Skin epidermis (tissue), 12 donors: Measurements from ENCODE around the gene PEDS1.
"Not testable (repeated sequence)": the region's sequence is repeated elsewhere in the genome, so short reads cannot be mapped to it uniquely, and the experiment has no call there.

Experiments used
- H3K27ac ChIP-seq, 21 experiments: fragments of 200-600 bp; sonication (generic) in 11 of 21; one replicate each; pipeline ENCODE4 v1.5.0; 2020; ENCODE audit warnings: mild to moderate bottlenecking in 3 of 21, inconsistent platforms in 2 of 21, moderate library complexity in 2 of 21
- H3K4me3 ChIP-seq, 7 experiments: fragments of 200-600 bp; sonication (generic) in 2 of 7; one replicate each; pipeline ENCODE4 v1.5.0; 2020; ENCODE audit warnings: inconsistent platforms in 2 of 7, mild to moderate bottlenecking in 2 of 7, moderate library complexity in 1 of 7

The PEDS1 gene

DNA sequence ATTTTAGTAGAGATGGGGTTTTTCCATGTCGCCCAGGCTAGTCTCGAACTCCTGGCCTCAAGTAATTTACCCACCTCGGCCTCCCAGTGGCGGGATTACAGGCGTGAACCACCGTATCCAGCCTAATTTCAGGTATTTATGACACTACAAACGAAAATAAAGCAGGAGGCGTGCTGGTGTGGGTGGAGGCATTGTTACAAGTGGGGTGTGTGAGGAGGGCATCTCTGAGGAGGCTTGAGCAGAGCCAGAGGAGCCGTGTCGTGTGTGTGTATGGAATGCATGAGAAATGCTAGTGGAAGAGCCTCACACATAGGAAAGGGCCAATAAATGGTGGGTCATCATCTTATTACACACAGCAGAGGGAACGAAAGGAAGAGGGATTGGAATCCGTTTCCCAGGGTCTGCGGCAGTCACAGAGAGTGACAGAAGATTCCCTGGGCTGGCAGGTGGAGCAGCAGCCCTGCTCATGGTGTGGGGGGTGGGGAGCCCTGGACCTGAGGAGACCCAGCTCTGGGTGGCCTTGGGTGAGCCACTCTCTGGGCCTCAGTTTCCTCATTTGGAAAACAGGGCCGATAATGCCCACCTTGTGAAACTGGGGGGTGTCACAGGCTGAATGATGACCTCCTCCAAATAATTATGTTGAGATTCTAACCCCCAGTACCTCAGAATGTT is 17.2 kb upstream of the PEDS1 start:
- Histone ChIP-seq H3K27ac (no peak overlapping the region), H3K4me3 (no peak overlapping the region)

DNA sequence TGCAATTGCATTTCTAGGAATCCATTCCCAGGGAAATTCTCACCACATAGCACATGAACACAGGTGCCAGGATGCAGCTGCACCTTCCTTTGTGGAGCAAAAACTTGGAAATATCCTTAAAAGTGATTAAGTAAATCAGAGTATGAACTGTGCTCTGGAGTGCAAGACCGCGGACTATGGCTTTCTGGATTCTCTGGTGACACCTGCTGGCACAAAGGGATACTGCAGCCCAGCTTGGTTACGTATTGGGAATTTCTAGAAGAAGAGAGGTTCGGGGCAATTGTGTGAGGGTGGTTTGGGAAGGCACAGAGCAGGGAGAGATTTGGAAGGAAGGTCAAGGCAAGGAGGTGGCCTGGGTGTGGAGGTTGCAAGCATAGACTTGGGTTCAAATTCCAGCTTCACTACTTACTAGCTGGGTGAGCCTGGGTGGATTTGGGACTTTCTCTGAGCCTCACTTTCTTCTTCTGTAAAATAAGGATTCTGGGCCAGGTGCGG is 15.9 kb upstream of the PEDS1 start:
- Histone ChIP-seq H3K4me3 (no peak overlapping the region), H3K27ac (no peak overlapping the region)

DNA sequence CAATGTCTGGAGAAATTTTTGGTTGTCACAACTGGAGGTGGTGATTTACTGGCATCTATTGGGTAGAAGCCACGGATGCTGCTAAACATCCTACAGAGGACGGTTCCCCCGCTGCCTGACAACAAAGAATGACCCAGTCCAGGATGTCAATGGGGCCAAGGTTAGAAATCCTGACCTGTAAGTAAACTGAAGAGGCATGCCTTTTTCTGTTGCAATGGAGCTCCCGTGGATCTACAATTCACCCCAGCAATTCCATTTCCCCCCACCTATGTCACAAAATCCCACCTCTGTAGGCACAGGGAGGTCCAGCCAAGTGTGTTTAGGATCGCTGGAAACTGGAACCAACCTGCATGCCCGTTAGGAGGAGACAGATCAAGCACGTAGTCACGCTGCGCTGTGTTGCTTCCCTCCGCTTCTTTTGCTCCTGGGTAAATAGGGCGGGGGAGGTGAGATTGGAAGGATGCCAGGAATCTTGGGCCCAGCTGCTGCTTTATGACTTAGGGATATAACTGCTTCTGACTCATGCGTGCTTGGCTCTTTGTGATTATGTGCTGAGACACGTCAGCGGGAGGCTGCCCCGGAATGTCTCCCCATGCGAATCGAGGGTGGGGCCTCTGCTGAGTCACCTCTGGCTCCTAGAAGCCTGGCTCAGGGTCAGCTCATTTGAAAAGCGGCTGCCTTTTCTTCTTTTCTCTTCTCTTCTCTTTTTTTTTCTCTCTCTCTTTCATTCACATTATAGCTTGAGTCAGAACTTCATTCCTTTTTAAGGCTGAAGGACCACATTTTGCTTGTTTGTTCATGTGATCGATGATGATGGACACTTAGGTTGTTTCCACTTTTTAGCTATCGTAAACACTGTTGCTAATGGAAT is 12.4 kb upstream of the PEDS1 start:
- Histone ChIP-seq H3K4me3 (peak overlapping the region in 3 of 7 experiments; percentile 13 to 17 (median 15)), H3K27ac (peak overlapping the region in 19 of 21 experiments; percentile 6 to 87 (median 73))

DNA sequence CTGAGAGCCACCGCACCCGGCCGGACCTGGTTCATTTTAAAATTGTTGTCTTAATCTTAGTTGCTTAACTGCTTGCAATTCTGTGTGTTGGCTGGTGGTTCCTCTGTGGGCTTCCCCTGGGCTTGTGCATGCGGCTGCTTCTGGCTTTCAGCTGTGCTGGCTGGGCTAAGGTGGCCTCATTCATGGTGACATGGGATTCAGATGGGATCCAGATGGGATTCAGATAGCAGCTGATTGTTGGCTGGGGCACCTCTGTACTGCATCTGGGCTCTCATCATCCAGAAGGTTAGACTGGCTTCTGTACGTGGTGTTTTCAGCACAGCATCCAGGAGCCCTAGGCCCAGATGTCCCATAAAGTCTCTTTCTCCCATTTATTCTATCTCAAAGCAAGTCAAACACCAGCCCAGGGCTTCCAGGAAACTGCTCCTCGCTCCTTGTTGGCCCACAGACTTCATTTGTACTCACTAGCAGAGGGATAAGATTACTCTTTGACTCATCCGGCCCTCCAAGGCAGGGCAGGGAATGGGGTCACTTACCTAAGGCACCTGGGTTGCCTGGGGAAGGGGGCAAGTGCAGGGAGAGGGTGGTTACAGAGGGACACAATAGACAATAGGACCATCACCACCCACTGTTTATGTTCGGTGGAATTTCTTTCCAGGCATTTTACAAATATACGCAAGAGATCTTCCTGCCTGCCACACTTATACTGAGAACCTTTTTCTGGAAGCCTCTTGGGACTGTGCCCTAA is 10.2 kb upstream of the PEDS1 start:
- Histone ChIP-seq H3K27ac (peak overlapping the region in 15 of 21 experiments; percentile 3 to 75 (median 46)), H3K4me3 (no peak overlapping the region)

DNA sequence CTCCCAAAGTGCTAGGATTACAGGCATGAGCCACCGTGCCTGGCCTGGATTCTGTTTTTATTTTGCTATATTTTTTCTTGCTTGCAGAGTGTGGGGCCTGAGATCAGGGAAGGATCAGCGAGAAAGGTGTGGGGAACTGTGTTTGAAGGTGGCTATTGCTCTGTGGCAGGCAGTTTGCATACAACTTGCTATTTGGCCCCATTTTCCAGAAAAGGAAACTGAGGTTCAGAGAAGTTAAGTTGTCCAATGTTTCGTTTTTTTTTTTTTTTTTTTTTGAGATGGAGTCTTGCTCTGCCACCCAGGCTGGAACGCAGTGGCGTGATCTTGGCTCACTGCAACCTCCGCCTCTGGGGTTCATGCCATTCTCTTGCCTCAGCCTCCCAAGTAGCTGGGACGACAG is 8.0 kb upstream of the PEDS1 start:
- not testable (repeated sequence) for H3K4me3 ChIP-seq, H3K27ac ChIP-seq

DNA sequence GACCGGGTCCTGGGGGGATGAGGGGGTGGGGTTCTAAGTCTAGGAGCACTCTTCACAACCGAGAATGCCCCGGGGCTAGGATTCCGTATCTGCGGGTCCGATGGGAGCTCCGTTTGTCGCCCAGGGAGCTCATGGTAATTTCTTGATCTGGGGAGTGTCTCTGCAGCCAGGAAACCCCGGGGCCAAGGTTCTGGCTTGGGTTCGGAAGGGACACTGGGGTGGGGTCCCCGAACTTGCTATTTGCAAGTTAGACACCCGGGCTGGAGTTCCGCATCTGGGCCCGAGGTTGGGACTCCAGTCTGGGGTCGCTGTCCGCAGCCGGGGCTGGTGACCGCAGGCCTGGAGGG is 397 bp downstream of the PEDS1 start:
- peak overlapping the region; percentile 85 to 99 (median 96) for H3K27ac ChIP-seq
- peak overlapping the region; percentile 82 to 96 (median 94) for H3K4me3 ChIP-seq

DNA sequence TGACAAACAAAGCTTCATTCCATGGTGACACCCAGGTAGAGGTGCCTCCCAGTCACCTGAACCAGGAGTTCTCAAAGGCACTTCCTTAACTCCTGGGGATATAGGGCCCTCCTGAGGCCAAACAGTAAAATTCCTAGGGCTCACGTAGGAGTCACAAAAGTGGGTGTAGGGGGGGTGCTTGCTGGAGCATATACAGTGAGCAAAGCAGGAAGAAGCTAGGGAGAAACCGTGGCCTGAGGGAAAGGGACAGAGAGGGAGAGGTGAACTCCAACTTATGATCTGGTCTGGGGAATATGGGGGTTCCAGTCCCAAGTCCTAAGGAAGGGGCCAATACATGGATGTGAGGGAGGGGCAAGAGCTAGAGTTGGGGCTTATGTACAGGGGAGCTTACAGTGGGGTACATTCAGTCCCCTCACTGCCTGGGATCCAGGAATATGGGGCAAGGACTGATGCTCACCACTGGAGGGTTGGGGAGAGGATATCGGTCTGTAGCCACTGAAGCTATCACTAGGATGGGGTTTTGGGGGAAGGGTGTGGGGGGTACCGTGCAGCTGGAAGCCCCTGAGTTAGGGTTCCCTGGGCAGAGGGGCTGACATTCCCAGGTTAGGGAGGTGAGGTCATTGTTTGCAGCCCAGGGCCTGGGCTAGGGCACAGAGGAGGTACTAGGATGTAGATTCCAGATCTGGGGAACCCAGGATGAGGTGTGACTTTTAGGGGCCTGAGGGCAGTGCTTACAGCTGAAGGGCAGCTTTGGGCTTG is 950 bp downstream of the PEDS1 start:
- Histone ChIP-seq H3K27ac (peak overlapping the region; percentile 85 to 99 (median 96)), H3K4me3 (peak overlapping the region; percentile 82 to 96 (median 94))

DNA sequence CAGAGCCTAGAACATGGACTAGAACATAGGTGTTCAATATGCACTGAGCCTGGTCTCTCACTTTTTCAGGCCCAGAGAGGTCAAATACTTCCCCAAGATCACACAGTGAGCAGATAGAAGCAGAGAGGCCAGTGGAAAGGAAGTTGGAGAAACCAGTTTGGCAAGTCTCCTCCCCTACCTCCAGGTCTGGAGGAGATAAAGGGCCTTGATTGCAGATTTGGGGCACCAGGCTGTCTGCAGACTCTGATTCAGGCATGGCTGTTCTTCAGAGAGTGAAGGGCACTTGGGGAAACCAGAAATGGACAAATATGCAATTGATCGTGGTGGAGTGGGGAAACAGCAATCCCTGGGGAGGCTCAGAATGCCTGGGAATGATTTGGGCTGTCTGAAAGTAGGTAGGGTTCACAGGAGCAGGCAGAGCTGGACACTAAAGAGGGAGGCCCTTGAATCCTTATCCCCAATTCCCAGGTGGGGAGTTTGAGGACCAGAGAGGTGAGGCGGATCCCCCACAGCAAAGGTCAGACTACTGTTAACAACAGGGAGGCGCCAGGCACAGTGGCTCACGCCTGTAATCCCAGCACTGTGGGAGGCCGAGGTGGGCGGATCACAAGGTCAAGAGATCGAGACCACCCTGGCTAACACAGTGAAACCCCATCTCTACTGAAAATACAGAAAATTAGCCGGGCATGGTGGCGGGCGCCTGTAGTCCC is 2.3 kb downstream of the PEDS1 start:
- H3K27ac ChIP-seq, result peak overlapping the region in 20 of 21 experiments; percentile 11 to 99 (median 95)
- peak overlapping the region in 6 of 7 experiments; percentile 82 to 96 (median 94) for H3K4me3 ChIP-seq

DNA sequence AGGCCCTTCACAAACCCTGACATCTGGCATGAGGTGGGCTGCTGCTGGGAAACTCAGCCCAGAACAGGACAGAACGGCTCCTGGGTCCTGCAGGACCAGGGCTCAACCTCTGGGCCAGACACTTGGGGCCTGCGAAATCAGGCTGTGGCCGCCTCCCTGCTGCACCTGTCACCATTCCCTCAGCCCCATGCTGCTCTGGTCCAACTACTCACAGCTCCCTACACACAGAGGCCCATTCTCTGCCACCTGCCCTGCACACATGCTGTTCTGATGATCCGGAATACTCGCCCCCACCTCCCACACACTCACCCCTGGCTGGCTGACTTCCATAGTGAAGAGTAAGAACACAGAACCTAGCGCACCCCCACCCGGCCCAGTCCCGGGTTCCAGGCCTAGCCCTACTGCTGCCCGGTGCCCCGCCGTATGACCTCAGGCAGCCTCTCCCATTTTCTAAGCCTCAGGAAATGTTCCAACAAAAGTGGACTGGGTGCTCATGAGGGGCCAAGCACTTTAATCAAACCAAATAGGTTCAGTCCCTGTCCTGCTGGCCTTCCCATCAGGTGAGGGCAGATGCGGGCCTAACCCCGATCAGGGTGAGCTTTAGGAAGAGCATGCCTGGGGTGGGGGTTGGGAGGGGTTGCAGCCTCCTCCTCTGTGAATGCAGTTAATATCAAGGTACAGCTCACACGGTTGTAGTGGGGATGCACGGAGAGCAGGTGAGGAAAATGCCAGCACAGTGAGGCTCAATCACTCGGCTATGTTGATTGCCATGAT is 3.9 kb downstream of the PEDS1 start:
- H3K27ac ChIP-seq, result peak overlapping the region in 15 of 21 experiments; percentile 12 to 98 (median 87)
- H3K4me3 ChIP-seq, result peak overlapping the region in 1 of 7 experiments; percentile 0

DNA sequence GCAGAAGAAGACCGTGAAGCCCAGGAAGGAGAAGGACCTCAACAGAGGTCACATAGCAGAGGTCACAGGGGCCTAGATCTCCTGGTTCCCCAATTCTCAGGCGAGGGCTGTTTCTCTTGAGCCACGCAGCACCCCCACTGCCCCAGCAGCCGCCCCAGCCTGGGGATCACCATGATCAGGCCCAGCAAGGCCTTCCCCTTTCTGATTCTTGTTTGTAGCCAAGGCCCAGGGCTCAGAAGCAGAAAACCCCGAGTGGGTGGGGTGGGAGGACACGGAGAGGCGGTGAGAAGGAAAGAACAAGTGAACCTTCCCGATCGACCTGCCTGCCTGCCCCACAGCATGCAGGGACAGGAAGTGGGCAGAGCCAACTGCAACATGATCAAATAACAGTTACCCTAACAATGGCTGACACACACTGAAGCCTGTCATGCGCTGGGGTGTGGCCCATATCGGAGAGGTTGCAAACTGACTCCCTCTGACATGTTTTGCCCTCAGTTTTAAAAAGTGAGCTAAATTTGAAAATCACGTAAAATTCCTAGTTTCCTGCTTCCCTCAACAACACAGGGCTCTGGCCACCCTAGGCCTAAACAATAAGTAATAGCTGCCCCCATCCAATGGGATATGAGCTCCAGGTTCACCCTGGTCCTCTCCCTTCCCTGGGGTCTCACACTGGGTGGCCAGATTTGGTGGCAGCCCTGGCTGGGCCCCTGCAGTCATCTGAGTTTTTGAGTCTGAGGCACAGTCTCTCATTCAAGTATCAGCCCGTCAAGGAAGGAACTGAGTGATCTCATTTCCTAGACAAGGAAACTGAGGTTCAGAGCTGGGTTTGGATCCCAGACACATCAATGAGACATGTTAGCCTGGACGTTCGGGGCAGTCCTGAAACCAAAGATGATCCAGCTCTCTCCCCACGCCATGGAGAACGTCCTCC is 6.5 kb downstream of the PEDS1 start:
- Histone ChIP-seq H3K4me3 (peak overlapping the region in 1 of 7 experiments; percentile 2), H3K27ac (peak overlapping the region; percentile 44 to 98 (median 87))

DNA sequence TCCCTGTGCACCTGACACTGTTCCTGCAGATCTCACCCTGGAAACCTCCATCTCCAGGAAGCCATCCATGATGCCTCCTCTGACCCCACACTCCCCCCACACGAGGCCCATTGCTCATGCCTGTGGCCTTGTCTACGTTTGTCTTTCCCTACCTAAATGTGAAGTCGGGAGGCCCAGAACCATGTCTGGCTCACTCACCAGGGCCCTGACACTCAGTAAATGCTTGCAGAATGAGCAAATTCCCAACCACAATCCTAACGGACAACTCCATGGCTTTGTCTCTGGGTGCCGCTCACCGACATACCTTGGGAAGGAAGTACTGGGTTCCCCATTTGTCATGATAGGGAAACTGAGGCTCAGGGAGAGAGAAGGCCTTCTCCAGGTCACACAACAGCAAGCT is 7.3 kb downstream of the PEDS1 start:
- H3K27ac ChIP-seq, result peak overlapping the region in 20 of 21 experiments; percentile 70 to 98 (median 88)
- H3K4me3 ChIP-seq, result no peak overlapping the region

DNA sequence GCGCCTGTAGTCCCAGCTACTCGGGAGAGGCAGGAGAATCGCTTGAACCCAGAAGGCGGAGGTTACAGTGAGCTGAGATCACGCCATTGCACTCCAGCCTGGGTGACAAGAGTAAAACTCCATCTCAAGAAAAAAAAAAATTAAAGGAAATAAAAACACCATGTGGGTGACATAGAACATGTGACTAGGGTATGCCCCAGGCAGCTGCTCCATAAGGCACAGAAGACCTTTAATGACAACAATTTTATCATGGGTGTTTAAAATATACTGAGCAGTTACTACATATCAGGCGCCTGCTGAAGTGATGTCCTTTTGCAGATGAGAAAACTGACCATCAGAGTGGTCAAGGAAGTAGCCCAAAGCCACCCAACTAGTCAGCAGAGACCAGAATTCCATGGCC is 8.0 kb downstream of the PEDS1 start:
- peak overlapping the region in 20 of 21 experiments; percentile 15 to 98 (median 88) for H3K27ac ChIP-seq
- H3K4me3 ChIP-seq, result no peak overlapping the region

DNA sequence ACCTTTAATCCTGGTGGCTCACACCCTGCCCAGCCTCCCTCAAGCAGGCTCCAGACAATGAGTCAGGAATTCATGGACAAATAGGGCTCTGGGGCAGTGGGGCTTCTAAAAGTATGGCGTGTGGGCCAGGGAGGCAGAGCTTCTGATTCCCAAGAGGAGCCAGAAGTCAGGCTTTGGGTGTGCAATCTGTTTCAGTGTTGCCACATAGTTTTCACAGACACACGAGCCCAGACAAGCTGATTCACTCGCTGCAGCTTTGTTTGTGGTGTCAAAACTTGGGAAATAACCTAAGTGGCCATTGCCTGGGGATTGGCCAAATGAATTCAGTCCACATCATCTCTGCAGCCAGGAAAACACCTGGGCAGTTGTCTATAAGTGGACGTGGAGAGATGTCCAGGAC is 9.2 kb downstream of the PEDS1 start:
- Histone ChIP-seq H3K4me3 (no peak overlapping the region), H3K27ac (peak overlapping the region in 20 of 21 experiments; percentile 16 to 97 (median 79))

DNA sequence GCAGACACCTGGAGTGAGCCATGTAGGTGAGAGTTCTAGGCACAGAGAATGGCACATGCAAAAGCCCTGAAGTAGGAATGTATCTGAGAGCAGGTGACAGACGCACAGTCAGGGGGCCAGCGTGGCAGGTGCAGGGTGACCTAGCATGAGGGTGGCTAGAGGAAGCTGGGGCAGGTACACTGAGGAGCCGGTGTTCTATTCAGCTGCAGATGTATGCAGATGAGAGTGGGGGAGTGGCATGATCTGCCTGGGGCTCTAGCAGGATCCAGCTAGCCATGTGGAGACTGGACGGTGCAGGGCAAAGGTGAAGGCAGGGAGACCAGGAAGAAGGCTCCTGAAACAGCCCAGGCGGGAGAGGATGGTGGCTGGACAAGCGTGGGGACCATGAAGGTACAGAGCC is 10.7 kb downstream of the PEDS1 start:
- peak overlapping the region in 7 of 21 experiments; percentile 52 to 96 (median 61) for H3K27ac ChIP-seq

DNA sequence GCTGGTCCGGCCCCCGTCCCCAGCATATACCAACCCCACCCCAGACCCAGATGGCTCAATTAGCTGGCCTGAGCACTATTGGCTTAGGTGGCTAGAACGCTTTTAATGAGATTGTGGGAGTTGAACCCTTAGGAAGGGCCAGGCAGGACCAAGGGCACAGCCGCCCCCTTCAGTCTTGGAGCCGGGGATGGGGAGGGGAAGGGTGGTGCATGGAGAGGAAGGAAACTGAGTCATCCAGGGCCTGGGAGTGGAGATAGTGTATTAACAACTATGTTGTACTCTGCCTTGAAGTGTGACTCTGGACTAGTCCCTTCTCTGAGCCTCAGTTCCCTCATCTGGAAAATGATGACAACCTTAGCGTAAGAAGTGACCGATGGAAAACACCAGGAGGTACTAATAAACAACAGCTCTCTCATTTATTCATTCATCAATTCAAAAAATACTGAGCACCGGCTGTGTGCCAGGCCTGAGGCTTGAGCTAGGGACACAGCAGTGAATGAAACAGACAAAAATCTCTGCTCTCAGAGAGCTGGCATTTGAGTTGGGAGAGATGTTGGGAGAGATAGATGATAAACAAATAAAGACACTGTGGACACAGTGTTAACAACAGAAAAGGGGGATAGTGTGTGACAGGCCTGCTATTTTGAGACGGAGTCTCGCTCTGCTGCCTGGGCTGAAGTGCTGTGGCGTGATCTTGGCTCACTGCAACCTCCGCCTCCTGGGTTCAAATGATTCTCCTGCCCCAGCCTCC is 11.5 kb downstream of the PEDS1 start:
- H3K27ac ChIP-seq, result peak overlapping the region in 16 of 21 experiments; percentile 17 to 96 (median 50)
- no peak overlapping the region for H3K4me3 ChIP-seq

More for the DNA sequence above, 10.7 kb downstream of the PEDS1 start:
- no peak overlapping the region for H3K4me3 ChIP-seq
